ENCODE results near the gene EEF1E1.

- TF ChIP-seq EZH2 (IDR thresholded peaks at IDR 0.05) (no peak), POLR2AphosphoS5 (IDR thresholded peaks at IDR 0.05; ENCODE audit: borderline replicate concordance, low read depth, low read length) (no peak), FOXP2 (optimal IDR thresholded peaks at IDR 0.05; ENCODE audit: control extremely low read depth, extremely low read length, insufficient read depth) (no peak)
These were observed 21.8 kb downstream of the EEF1E1 start for GRCh38 chr6:8080362-8081151.
